Ureter (tissue), 1 donor: ENCODE measurements around the gene CABLES1. TPM values are rescaled to one million over a fixed set of nuclear protein-coding genes. Genes with fewer than 3 reads are reported as not detected.

Source experiments
- DNase-seq: peaks from one replicate; pipeline ENCODE4 v3.0.0-alpha.2; 2020; ENCODE audit warnings: low spot score
- total RNA-seq: library from RNA; stranded (reverse); gene quantifications from one replicate; pipeline ENCODE4 v1.2.4, GENCODE V29; 2023
- donor health status: DM: yes; HTN: yes; CAD: no.

Gene CABLES1
- total RNA-seq, 1 donor from 2014 or later: 8.1 TPM

DNA sequence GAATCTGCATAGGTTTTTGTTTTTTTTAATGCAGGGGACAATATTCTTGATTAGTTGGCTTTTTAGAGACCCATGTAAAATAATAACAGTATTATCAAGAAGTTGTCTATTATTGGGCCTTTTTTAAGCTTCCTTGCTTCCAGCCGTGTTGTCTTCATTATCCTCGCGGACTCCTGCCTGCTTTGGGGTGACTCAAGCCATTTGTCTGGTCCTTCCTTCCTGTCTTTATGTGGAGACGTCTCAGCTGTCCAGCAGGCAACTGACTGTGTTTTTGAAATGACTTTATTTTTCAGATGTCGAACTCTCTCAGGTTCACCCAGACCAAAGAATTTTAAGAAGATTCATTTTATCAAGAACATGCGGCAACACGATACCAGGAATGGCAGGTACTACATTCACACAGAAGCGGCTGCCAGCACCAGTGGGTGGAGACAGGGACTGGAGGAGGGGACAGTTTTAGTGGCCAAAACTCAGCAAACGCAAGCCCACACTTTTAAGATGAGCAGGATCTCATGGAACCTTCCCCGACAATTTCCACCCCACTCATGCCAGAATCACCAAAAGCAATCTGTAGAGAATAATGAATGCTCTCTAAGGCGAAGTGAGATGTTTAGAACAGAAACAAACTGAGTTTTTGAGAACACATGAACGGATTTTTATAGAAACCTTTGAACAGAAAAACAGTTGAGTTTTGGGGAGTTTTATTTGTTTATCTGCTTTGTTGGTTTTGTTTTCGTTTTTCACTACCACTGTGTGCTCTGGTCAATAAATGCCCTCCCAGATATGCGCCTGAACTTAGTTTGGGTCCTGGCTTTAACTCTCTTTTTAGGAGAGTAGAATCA, 59.1 kb downstream of the CABLES1 start:
- no peak for DNase-seq

GRCh38 chr18:23194997-23195957, 60.0 kb downstream of the CABLES1 start:
- no peak for DNase-seq

DNA sequence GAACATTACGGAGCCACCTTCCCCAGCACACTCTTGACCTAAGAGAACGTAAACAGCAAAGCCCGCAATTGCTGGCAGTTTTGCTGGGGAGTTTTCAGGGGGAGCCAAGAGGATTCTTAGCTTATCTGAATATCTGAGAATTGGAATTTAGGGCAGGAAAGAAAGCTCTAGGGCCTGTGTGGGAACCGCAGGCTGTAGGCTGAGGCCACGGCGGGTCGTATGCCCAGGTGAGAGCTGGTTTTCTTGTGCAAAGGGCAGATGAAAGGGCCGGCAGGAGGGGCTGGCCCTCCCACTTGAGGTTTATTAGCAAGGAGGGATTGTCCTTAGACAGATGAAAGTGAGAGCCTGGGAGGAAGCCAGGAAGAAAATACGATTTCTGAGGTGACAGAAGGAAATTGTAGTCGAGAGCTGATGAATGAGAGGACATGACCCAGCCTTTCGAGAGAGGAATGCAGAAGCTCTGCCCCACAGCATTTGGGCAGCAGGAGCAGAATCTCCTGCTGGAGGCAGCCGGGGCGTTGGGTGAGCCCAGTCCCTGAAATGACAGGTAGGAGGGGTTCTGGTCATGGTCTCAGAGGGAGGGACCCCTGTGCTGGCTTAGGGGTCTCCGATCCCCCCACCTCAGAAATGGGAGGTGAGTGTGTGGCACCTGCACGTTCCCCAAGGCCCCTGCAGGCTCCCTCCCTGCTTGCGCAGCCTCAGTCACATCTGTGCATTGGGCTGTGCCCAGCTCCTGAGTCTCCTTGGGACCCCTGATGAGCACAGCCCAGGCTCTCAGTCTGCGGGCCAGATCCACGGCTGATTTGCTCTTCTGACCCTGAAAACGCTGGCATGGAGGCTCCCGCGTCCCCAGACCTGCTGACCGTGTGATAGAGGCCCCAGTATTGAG, 61.1 kb downstream of the CABLES1 start:
- no peak for DNase-seq

- DNase-seq: no peak
Measured at GRCh38 chr18:23198217-23198845, 63.0 kb downstream of the CABLES1 start.

DNA sequence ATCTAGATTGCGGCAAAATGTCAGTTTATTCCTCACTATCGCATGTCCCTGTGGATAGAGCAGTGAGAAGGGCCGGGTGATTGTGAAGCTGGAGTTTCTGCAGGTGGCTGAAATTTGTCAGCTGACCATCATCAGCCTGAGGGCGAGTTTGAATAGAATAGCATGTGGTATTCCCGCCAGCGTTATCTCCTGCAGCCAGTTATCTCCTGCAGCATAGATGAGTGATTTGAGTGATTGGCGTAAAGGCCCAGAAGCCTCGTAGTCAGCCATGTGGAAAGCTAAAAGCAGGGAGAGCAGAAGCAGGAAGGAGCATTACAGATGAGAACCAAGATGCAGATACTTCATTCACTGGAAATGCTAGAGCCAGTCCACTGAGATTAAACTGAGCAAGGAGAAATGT, 65.5 kb downstream of the CABLES1 start:
- no peak for DNase-seq

- DNase-seq: no peak
Measured at GRCh38 chr18:23201741-23202140, 66.5 kb downstream of the CABLES1 start.

GRCh38 chr18:23203891-23204432, 68.7 kb downstream of the CABLES1 start:
- DNase-seq: no peak

DNA sequence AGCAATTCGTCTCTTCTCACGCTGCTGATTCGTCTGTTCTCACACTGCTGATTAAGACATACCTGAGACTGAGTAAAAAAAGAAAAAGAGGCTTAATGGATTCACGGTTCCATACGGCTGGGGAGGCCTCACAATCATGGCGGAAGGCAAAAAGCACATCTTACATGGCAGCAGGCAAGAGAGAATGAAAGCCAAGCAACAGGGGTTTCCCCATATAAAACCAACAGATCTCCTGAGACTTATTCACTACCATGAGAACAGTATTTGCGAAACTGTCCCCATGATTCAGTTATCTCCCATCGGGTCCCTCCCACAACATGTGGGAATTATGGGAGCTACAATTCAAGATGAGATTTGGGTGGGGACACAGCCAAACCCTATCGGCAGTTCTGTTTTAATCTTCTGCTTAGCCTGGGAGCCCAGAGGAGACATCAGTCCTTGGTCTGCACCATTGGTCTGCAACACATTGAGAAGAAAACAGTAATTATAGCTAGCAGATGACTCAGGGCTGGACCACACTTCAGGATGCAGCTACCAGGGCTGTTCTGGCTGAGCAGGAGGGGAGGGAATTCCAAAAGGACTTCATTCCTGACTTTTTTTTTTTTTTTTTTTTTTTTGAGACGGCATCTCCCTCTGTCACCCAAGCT, 69.4 kb downstream of the CABLES1 start:
- no peak for DNase-seq

- no peak for DNase-seq
Measured at GRCh38 chr18:23205980-23206379, 70.7 kb downstream of the CABLES1 start.

GRCh38 chr18:23207191-23207955, 72.1 kb downstream of the CABLES1 start:
- DNase-seq: no peak

DNA sequence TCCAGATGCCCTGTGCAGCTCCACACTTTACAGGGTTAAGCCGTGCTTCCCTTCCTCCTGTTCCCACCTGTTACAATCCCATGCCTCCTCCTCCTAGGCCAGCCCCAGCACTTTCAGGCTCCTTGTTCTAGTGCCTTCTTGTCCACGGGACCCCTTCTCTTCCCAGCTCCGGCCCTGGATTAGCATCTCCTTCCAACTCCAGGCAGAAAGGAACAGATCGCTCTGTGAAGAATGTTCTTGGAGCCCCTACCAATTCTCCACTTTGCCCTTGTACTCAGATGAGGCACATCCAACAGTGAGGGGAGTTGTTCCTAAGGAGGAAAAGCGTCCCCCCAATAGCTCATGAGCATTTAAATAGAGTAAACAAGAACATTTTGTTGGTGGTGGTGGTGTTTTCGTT, 72.7 kb downstream of the CABLES1 start:
- DNase-seq: no peak

GRCh38 chr18:23208600-23208999, 73.3 kb downstream of the CABLES1 start:
- no peak for DNase-seq

DNA sequence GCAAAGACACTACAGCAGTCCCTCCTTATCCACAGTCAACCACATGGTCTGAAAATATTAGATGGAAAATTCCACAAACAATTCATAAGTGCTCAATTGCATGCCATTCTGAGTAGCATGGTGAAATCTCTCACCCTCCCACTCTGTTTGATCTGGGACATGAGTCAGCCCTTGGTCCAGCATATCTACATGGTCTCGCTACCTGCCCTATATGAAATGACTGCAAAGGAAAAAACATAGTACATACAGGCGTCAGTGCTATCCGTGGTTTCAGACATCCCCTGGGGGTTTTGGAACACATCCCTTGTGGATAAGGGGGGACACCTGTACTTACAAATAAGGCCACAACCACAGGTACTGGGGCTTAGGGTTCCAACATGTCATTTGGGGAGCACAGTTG, 73.7 kb downstream of the CABLES1 start:
- DNase-seq: no peak

- DNase-seq: no peak
Measured at GRCh38 chr18:23209796-23210195, 74.5 kb downstream of the CABLES1 start.

GRCh38 chr18:23210526-23210925, 75.2 kb downstream of the CABLES1 start:
- no peak for DNase-seq

DNA sequence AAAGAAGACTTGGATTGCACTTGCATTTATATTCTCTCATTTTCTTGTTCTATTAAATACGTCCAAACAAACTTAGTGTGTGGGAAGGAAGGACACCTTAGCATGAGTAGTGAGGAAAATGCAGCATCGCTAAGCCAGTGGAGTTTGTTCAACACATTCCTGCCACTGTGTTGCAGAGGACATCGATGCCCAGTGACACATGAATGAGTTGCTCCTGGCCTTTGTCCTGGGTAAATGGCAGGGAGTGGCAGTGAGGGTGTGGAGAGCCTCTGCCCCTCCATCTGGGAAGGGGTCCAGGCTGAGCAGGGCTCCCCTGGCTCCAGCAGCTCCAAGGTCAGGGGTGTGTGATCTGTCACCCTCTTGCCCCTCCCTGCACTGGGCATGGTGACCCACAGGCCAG, 75.9 kb downstream of the CABLES1 start:
- DNase-seq: no peak

- DNase-seq: no peak
Measured at GRCh38 chr18:23212161-23212560, 76.9 kb downstream of the CABLES1 start.

- DNase-seq: no peak
Measured at GRCh38 chr18:23213200-23213599, 77.9 kb downstream of the CABLES1 start.

DNA sequence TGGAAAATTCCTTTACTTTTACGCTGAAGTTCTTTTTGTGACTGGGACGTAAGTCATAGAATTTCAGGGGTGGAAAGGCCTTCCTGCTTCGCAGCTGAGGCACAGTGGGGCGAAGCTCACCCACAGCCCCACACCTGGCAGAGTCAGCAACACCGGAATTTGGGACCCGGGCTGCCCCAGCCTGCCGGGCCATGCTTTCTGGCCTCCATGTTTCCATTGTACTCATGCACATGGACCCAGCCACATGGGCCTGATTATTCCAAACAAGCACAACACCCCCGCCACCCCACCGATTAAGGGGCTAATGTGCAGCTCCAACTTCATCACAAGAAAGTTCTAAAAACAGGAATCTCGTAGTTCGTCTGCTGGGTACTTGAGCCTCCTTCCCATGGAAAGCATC, 82.5 kb downstream of the CABLES1 start:
- DNase-seq: no peak

- DNase-seq: no peak
Measured at GRCh38 chr18:23220355-23220754, 85.1 kb downstream of the CABLES1 start.
